PC-3 (cell line): ENCODE measurements around the gene GPC6. TPM values are rescaled to one million over a fixed set of nuclear protein-coding genes. Genes with fewer than 3 reads are reported as not detected.
A peak's percentile ranks its signal among the peaks of the same experiment; 100 is the strongest.

Experiments
- ATAC-seq: fragments of 200-7000 bp; cut with Tn5 transposase; 2 replicates; pipeline ENCODE4 v1.9.1; 2020; ENCODE audit warnings: mild to moderate bottlenecking, moderate library complexity
- BruUV-seq: library from RNA; stranded (reverse); fragments of 400-500 nt; replicated peaks from 2 replicates; lab custom pipeline; 2021; lab: Mats Ljungman, UMichigan
- CTCF ChIA-PET: fragments of 300-600 bp; sonication (Branson Sonifier 250); formaldehyde crosslinking; loops from one replicate; lab custom pipeline; 2022; ENCODE audit warnings: antibody characterized with exemption; lab: Charles Lee
- POLR2A ChIA-PET: fragments of 300-600 bp; sonication (Branson Sonifier 250); formaldehyde crosslinking; loops from one replicate; lab custom pipeline; 2022; ENCODE audit warnings: antibody characterized with exemption; ENCODE audit not compliant: unreplicated experiment; lab: Charles Lee
- DNase-seq: peaks from one replicate; pipeline ENCODE4 v3.0.0-alpha.2; 2015
- H2AFZ ChIP-seq: fragments of 300-600 bp; sonication (generic); 2 replicates; pipeline ENCODE4 v1.6.0; 2016; ENCODE audit warnings: antibody characterized with exemption, low read length
- H3F3A ChIP-seq: fragments of 300-600 bp; sonication (generic); one replicate; pipeline ENCODE4 v1.6.0; 2017; ENCODE audit warnings: antibody characterized with exemption, low read length, control low read depth, mild to moderate bottlenecking; ENCODE audit not compliant: unreplicated experiment
- H3K27ac ChIP-seq: fragments of 300-600 bp; sonication (generic); 2 replicates; pipeline ENCODE4 v1.5.1; 2016; ENCODE audit warnings: mild to moderate bottlenecking, low read length
- H3K27me3 ChIP-seq: fragments of 300-600 bp; sonication (generic); 2 replicates; pipeline ENCODE4 v1.6.1; 2016; ENCODE audit warnings: low read length, mixed read lengths
- H3K36me3 ChIP-seq: fragments of 300-600 bp; sonication (generic); 2 replicates; pipeline ENCODE4 v1.6.1; 2016; ENCODE audit warnings: low read depth, mixed run types, low read length, mixed read lengths
- H3K4me1 ChIP-seq: fragments of 300-600 bp; sonication (generic); 2 replicates; pipeline ENCODE4 v1.5.1; 2016; ENCODE audit warnings: low read length; ENCODE audit not compliant: insufficient read depth
- H3K4me2 ChIP-seq: fragments of 300-600 bp; sonication (generic); 2 replicates; pipeline ENCODE4 v1.6.0; 2016; ENCODE audit warnings: low read length
- H3K4me3 ChIP-seq: fragments of 300-600 bp; sonication (generic); 2 replicates; pipeline ENCODE4 v1.5.1; 2016; ENCODE audit warnings: mild to moderate bottlenecking, low read length, mixed read lengths
- H3K79me2 ChIP-seq: fragments of 300-600 bp; sonication (generic); 2 replicates; pipeline ENCODE4 v1.6.1; 2017; ENCODE audit warnings: low read length, mixed read lengths
- H3K9ac ChIP-seq: fragments of 300-600 bp; sonication (generic); 2 replicates; pipeline ENCODE4 v1.6.0; 2016; ENCODE audit warnings: mild to moderate bottlenecking, low read length
- H3K9me2 ChIP-seq: fragments of 300-600 bp; sonication (generic); replicated peaks from 2 replicates; pipeline ENCODE4 v1.6.1; 2016; ENCODE audit warnings: mixed run types, low read length, mixed read lengths
- H3K9me3 ChIP-seq: fragments of 300-600 bp; sonication (generic); 2 replicates; pipeline ENCODE4 v1.6.1; 2016; ENCODE audit warnings: low read length, mixed read lengths
- H4K20me1 ChIP-seq: fragments of 300-600 bp; sonication (generic); 2 replicates; pipeline ENCODE4 v1.6.1; 2016; ENCODE audit warnings: low read length, mixed read lengths
- CTCF ChIP-seq: fragments of 300-600 bp; sonication (generic); conservative IDR thresholded peaks from 2 replicates; pipeline ENCODE4 v1.5.1; 2017; ENCODE audit warnings: antibody characterized with exemption, low read depth, mild to moderate bottlenecking, low read length
- EZH2 ChIP-seq: fragments of 300-600 bp; sonication (generic); IDR thresholded peaks from one replicate; pipeline ENCODE4 v1.6.1; 2017; ENCODE audit warnings: antibody characterized with exemption, mild to moderate bottlenecking, low read length; ENCODE audit not compliant: unreplicated experiment
- EZH2phosphoT487 ChIP-seq: fragments of 300-600 bp; sonication (generic); IDR thresholded peaks from 2 replicates; pipeline ENCODE4 v1.6.1; 2018; ENCODE audit warnings: mild to moderate bottlenecking, antibody characterized with exemption, low read length, borderline replicate concordance
- intact Hi-C: fragments of 100-400 bp; cut with micrococcal nuclease; formaldehyde crosslinking; loops from 2 replicates; pipeline ENCODE4 v1.9.0; 2023
- total RNA-seq: library from RNA; depleted of rRNA; stranded (reverse); fragments of >200 nt; gene quantifications from 2 replicates; pipeline ENCODE4 v1.2.3, GENCODE V29; 2014

Gene GPC6
- total RNA-seq, 1 experiment from 2014 or later: 3.5 TPM

GRCh38 chr13:94031609-94032008 is 805.0 kb downstream of the GPC6 start:
- POLR2A ChIA-PET: interaction anchor here (0.6 kb wide), 1 partner anchor 812 kb away, joined by 5 read pairs; no protein-coding TSS in a partner anchor
- ATAC-seq: no peak
- no peaks in the 10 kb centered on the region for H3F3A ChIP-seq

GRCh38 chr13:94033098-94033497 is 806.5 kb downstream of the GPC6 start:
- Histone ChIP-seq H2AFZ (no peak overlapping the region), H3K9me2 (no peaks in the 10 kb centered on the region), H3K9ac (no peak overlapping the region), H3K79me2 (no peaks in the 10 kb centered on the region), H3K27me3 (no peaks in the 10 kb centered on the region), H4K20me1 (no peaks in the 10 kb centered on the region), H3K36me3 (no peaks in the 10 kb centered on the region), H3K9me3 (no peaks in the 10 kb centered on the region), H3K4me3 (no peak overlapping the region), H3F3A (no peaks in the 10 kb centered on the region), H3K4me2 (no peak overlapping the region), H3K4me1 (0 out of 2 replicates have a peak, but pooled peaks cover 7% of the 10 kb centered on the region), H3K27ac (no peak overlapping the region)
- no TSS peak for BruUV-seq
- CTCF ChIA-PET: no interaction called here
- POLR2A ChIA-PET: no interaction called here
- TF ChIP-seq EZH2phosphoT487 (no peak), CTCF (no peak), EZH2 (no peak)
- no peak for ATAC-seq
- no peak for DNase-seq
- intact Hi-C loops: no loop called here

More at GRCh38 chr13:94031609-94032008, 805.0 kb downstream of the GPC6 start:
- intact Hi-C loops: no loop called here
- Histone ChIP-seq H3K9me3 (no peaks in the 10 kb centered on the region), H3K4me1 (0 out of 2 replicates have a peak, but pooled peaks cover 7% of the 10 kb centered on the region), H3K9me2 (no peaks in the 10 kb centered on the region), H4K20me1 (no peaks in the 10 kb centered on the region), H3K9ac (no peak overlapping the region), H3K36me3 (no peaks in the 10 kb centered on the region), H3K79me2 (no peaks in the 10 kb centered on the region), H3K4me2 (no peak overlapping the region), H2AFZ (no peak overlapping the region), H3K4me3 (no peak overlapping the region), H3K27me3 (no peaks in the 10 kb centered on the region), H3K27ac (no peak overlapping the region)
- TF ChIP-seq CTCF (no peak), EZH2 (no peak), EZH2phosphoT487 (no peak)
- CTCF ChIA-PET: no interaction called here
- no peak for DNase-seq
- no TSS peak for BruUV-seq

GRCh38 chr13:94033830-94034642 is 807.4 kb downstream of the GPC6 start:
- POLR2A ChIA-PET: no interaction called here

More at GRCh38 chr13:94033830-94034642, 807.4 kb downstream of the GPC6 start:
- Histone ChIP-seq H3K9me3 (no peaks in the 10 kb centered on the region), H3K4me2 (0 out of 2 replicates have a peak overlapping the region, but pooled peaks have one; percentile 10), H3K79me2 (no peaks in the 10 kb centered on the region), H3K9ac (no peak overlapping the region), H3K4me3 (no peak overlapping the region), H3K36me3 (no peaks in the 10 kb centered on the region), H4K20me1 (no peaks in the 10 kb centered on the region), H3K9me2 (no peaks in the 10 kb centered on the region), H3K27me3 (no peaks in the 10 kb centered on the region), H3F3A (no peaks in the 10 kb centered on the region), H2AFZ (no peak overlapping the region), H3K4me1 (0 out of 2 replicates have a peak, but pooled peaks cover 7% of the 10 kb centered on the region), H3K27ac (no peak overlapping the region)
- DNase-seq (peak; percentile 13), ATAC-seq (peak; percentile 73)
- BruUV-seq: no TSS peak
- intact Hi-C loops: no loop called here
- TF ChIP-seq EZH2 (no peak), EZH2phosphoT487 (no peak), CTCF (no peak)
- CTCF ChIA-PET: no interaction called here
